ENCODE results near the gene UNC79.

- TF ChIP-seq CTCF (IDR thresholded peaks at IDR 0.05; ENCODE audit: insufficient read depth, low read length) (no peak), SPI1 (IDR thresholded peaks at IDR 0.05; ENCODE audit: borderline replicate concordance, low read depth) (no peak)
These were observed 287.1 kb downstream of the UNC79 start for GRCh38 chr14:93717668-93718320.
